WTC11 (cell line): ENCODE data around the gene KANK4. TPM values are rescaled to one million over a fixed set of nuclear protein-coding genes. Genes with fewer than 3 reads are reported as not detected.

ENCODE experiments used
- ATAC-seq: fragments of 200-7000 bp; cut with Tn5 transposase; 2 replicates; pipeline ENCODE4 v1.10.0; 2021; ENCODE audit warnings: mild to moderate bottlenecking, moderate library complexity
- CTCF ChIA-PET: fragments of 300-600 bp; sonication (Branson Sonifier 250); formaldehyde crosslinking; loops from one replicate; lab custom pipeline; 2021; ENCODE audit warnings: antibody characterized with exemption; lab: Charles Lee
- POLR2A ChIA-PET: fragments of 350-600 bp; sonication (Branson Sonifier 250); formaldehyde crosslinking; loops from one replicate; lab custom pipeline; 2021; ENCODE audit warnings: antibody characterized with exemption; lab: Charles Lee
- DNase-seq: peaks from one replicate; pipeline ENCODE4 v3.0.0; 2021; ENCODE audit warnings: low spot score
- H3K27ac Mint-ChIP-seq: 2 replicates; pipeline ENCODE4 v1.8.0; 2021; ENCODE audit warnings: mixed read lengths
- H3K27me3 Mint-ChIP-seq: 2 replicates; pipeline ENCODE4 v1.8.0; 2021; ENCODE audit warnings: low read depth, mild to moderate bottlenecking, moderate library complexity, mixed read lengths
- H3K36me3 Mint-ChIP-seq: 2 replicates; pipeline ENCODE4 v1.8.0; 2021; ENCODE audit warnings: mixed read lengths
- H3K4me1 Mint-ChIP-seq: 2 replicates; pipeline ENCODE4 v1.8.0; 2022; ENCODE audit warnings: mixed read lengths
- H3K4me3 Mint-ChIP-seq: 2 replicates; pipeline ENCODE4 v1.8.0; 2021; ENCODE audit warnings: mild to moderate bottlenecking, moderate library complexity, mixed read lengths
- H3K9me3 Mint-ChIP-seq: 2 replicates; pipeline ENCODE4 v1.8.0; 2021; ENCODE audit warnings: mixed read lengths
- CREB1 ChIP-seq: sonication (generic); formaldehyde crosslinking; IDR thresholded peaks from 2 replicates; pipeline ENCODE4 v1.8.0; 2023; ENCODE audit warnings: mild to moderate bottlenecking, missing genetic modification reagents
- CREM ChIP-seq: sonication (generic); formaldehyde crosslinking; IDR thresholded peaks from 2 replicates; pipeline ENCODE4 v1.8.1; 2022; ENCODE audit warnings: mild to moderate bottlenecking, missing genetic modification reagents, moderate library complexity
- GRHL2 ChIP-seq: fragments of 250-450 bp; sonication (Bioruptor Pico); IDR thresholded peaks from 2 replicates; pipeline ENCODE4 v1.8.0; 2022; ENCODE audit warnings: mild to moderate bottlenecking, moderate library complexity; ENCODE audit not compliant: insufficient replicate concordance, severe bottlenecking
- JAZF1 ChIP-seq: fragments of 250-450 bp; sonication (Bioruptor Pico); IDR thresholded peaks from 2 replicates; pipeline ENCODE4 v1.9.0; 2021; ENCODE audit warnings: moderate library complexity, mild to moderate bottlenecking, inconsistent platforms
- KAT7 ChIP-seq: sonication (generic); formaldehyde crosslinking; IDR thresholded peaks from 2 replicates; pipeline ENCODE4 v1.8.1; 2023; ENCODE audit warnings: missing genetic modification reagents, mild to moderate bottlenecking, borderline replicate concordance
- MXD4 ChIP-seq: fragments of 250-450 bp; sonication (Bioruptor Pico); IDR thresholded peaks from 2 replicates; pipeline ENCODE4 v1.8.0; 2021; ENCODE audit warnings: mild to moderate bottlenecking, moderate library complexity, borderline replicate concordance
- MYBL2 ChIP-seq: sonication (generic); formaldehyde crosslinking; IDR thresholded peaks from 2 replicates; pipeline ENCODE4 v1.8.1; 2023; ENCODE audit warnings: mild to moderate bottlenecking, moderate library complexity, missing genetic modification reagents
- NR2C2 ChIP-seq: sonication (generic); formaldehyde crosslinking; IDR thresholded peaks from 2 replicates; pipeline ENCODE4 v1.8.0; 2022; ENCODE audit warnings: mild to moderate bottlenecking, missing genetic modification reagents
- NR3C1 ChIP-seq: sonication (generic); formaldehyde crosslinking; conservative IDR thresholded peaks from 2 replicates; pipeline ENCODE4 v1.8.1; 2023; ENCODE audit warnings: low read depth, mild to moderate bottlenecking, missing genetic modification reagents
- SMAD3 ChIP-seq: sonication (generic); formaldehyde crosslinking; IDR thresholded peaks from 2 replicates; pipeline ENCODE4 v1.8.0; 2022; ENCODE audit warnings: missing genetic modification reagents, mild to moderate bottlenecking, borderline replicate concordance
- TCF7 ChIP-seq: sonication (generic); formaldehyde crosslinking; IDR thresholded peaks from 2 replicates; pipeline ENCODE4 v1.8.0; 2022; ENCODE audit warnings: mild to moderate bottlenecking, low read depth, missing genetic modification reagents, moderate library complexity
- ZNF317 ChIP-seq: sonication (generic); formaldehyde crosslinking; IDR thresholded peaks from 2 replicates; pipeline ENCODE4 v1.8.1; 2023; ENCODE audit warnings: low read depth, mild to moderate bottlenecking, moderate library complexity, missing genetic modification reagents, borderline replicate concordance
- ZNF423 ChIP-seq: fragments of 250-450 bp; sonication (Bioruptor Pico); IDR thresholded peaks from 2 replicates; pipeline ENCODE4 v2.1.2; 2022; ENCODE audit warnings: mild to moderate bottlenecking, moderate library complexity
- total RNA-seq: library from RNA; stranded (reverse); gene quantifications from 3 replicates; pipeline ENCODE4 v1.2.3, GENCODE V29; 2021
- TF ChIP-seq, protein P1 (sequence below): sonication (generic); formaldehyde crosslinking; conservative IDR thresholded peaks from 2 replicates; pipeline ENCODE4 v1.8.1; 2023; ENCODE audit warnings: mild to moderate bottlenecking, low read depth, missing genetic modification reagents, moderate library complexity
- TF ChIP-seq, protein P2 (sequence below): sonication (generic); formaldehyde crosslinking; IDR thresholded peaks from 2 replicates; pipeline ENCODE4 v1.8.1; 2023; ENCODE audit warnings: mild to moderate bottlenecking, missing genetic modification reagents, borderline replicate concordance
- TF ChIP-seq, protein P3 (sequence below): sonication (generic); formaldehyde crosslinking; IDR thresholded peaks from 2 replicates; pipeline ENCODE4 v1.8.0; 2022; ENCODE audit warnings: mild to moderate bottlenecking, missing genetic modification reagents
- TF ChIP-seq, protein P4 (sequence below): fragments of 200-600 bp; IDR thresholded peaks from 2 replicates; pipeline ENCODE4 v1.8.0; 2022; ENCODE audit warnings: antibody characterized with exemption
- TF ChIP-seq, protein P5 (sequence below): sonication (generic); formaldehyde crosslinking; IDR thresholded peaks from 2 replicates; pipeline ENCODE4 v1.8.1; 2023; ENCODE audit warnings: mild to moderate bottlenecking, missing genetic modification reagents
- TF ChIP-seq, protein P6 (sequence below): fragments of 250-450 bp; sonication (Bioruptor Pico); IDR thresholded peaks from 2 replicates; pipeline ENCODE4 v2.1.2; 2022; ENCODE audit warnings: mild to moderate bottlenecking, moderate library complexity

The KANK4 gene
- total RNA-seq, 1 experiment from 2014 or later: 0.35 TPM

DNA sequence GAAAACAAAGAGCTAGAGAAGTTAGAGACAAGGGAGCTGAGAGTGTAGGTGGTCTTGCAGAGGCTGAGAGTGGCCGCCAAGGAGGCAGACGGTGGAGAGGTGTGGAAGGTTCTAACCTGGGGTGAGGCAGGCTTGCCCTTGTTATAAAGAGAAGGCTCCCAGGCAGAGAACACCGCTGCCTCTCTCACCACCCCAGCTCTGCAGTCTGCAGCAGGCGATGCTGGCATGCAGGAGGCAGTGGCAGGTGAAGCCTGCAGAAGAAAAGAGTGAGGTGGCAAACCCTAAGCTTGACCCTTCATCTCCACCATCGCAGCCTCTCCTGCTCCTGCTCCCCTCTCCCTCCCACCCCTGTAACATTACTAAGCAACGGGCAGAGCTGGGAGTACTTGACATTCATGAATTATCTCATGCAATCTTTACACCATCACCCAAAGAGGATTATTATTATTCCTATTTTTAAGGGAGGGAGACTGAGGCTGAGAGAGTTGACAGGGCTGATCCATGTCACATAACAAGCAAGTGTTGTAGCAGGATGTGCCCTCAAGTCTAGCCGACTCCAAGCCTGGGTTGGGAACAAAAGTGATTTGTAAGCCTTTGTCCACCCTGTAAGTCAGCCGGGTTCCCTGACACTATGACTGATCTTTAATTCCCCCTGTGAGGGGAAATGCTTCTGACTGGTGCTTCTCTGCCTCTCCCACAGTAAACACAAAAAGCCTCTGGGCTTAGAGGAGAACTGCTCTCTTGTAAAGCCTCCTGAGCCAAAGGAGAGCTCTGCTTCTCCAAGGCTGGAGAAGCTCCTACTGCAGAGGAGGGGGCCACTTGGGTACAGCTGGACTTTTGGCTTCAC is 36.1 kb downstream of the KANK4 start:
- peaks cover 78% of the 10 kb centered on the region for H3K4me1 Mint-ChIP-seq
- H3K36me3 Mint-ChIP-seq: peaks cover 9% of the 10 kb centered on the region
- peaks cover 9% of the 10 kb centered on the region for H3K9me3 Mint-ChIP-seq
- no peak overlapping the region for H3K4me3 Mint-ChIP-seq
- no peak for ATAC-seq
- DNase-seq: no peak
- TF ChIP-seq, protein P1, sequence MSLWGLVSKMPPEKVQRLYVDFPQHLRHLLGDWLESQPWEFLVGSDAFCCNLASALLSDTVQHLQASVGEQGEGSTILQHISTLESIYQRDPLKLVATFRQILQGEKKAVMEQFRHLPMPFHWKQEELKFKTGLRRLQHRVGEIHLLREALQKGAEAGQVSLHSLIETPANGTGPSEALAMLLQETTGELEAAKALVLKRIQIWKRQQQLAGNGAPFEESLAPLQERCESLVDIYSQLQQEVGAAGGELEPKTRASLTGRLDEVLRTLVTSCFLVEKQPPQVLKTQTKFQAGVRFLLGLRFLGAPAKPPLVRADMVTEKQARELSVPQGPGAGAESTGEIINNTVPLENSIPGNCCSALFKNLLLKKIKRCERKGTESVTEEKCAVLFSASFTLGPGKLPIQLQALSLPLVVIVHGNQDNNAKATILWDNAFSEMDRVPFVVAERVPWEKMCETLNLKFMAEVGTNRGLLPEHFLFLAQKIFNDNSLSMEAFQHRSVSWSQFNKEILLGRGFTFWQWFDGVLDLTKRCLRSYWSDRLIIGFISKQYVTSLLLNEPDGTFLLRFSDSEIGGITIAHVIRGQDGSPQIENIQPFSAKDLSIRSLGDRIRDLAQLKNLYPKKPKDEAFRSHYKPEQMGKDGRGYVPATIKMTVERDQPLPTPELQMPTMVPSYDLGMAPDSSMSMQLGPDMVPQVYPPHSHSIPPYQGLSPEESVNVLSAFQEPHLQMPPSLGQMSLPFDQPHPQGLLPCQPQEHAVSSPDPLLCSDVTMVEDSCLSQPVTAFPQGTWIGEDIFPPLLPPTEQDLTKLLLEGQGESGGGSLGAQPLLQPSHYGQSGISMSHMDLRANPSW (CRISPR knock-in tag): no peak
- TF ChIP-seq, protein P2, sequence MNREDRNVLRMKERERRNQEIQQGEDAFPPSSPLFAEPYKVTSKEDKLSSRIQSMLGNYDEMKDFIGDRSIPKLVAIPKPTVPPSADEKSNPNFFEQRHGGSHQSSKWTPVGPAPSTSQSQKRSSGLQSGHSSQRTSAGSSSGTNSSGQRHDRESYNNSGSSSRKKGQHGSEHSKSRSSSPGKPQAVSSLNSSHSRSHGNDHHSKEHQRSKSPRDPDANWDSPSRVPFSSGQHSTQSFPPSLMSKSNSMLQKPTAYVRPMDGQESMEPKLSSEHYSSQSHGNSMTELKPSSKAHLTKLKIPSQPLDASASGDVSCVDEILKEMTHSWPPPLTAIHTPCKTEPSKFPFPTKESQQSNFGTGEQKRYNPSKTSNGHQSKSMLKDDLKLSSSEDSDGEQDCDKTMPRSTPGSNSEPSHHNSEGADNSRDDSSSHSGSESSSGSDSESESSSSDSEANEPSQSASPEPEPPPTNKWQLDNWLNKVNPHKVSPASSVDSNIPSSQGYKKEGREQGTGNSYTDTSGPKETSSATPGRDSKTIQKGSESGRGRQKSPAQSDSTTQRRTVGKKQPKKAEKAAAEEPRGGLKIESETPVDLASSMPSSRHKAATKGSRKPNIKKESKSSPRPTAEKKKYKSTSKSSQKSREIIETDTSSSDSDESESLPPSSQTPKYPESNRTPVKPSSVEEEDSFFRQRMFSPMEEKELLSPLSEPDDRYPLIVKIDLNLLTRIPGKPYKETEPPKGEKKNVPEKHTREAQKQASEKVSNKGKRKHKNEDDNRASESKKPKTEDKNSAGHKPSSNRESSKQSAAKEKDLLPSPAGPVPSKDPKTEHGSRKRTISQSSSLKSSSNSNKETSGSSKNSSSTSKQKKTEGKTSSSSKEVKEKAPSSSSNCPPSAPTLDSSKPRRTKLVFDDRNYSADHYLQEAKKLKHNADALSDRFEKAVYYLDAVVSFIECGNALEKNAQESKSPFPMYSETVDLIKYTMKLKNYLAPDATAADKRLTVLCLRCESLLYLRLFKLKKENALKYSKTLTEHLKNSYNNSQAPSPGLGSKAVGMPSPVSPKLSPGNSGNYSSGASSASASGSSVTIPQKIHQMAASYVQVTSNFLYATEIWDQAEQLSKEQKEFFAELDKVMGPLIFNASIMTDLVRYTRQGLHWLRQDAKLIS (CRISPR knock-in tag): no peak
- TF ChIP-seq ZNF317 (CRISPR knock-in tag): no peak
- no peak for TF ChIP-seq CREM (CRISPR knock-in tag)
- TF ChIP-seq MXD4: no peak
- TF ChIP-seq NR3C1 (CRISPR knock-in tag): no peak
- TF ChIP-seq NR2C2 (CRISPR knock-in tag): no peak
- TF ChIP-seq, protein P3, sequence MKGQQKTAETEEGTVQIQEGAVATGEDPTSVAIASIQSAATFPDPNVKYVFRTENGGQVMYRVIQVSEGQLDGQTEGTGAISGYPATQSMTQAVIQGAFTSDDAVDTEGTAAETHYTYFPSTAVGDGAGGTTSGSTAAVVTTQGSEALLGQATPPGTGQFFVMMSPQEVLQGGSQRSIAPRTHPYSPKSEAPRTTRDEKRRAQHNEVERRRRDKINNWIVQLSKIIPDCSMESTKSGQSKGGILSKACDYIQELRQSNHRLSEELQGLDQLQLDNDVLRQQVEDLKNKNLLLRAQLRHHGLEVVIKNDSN (CRISPR knock-in tag): no peak
- TF ChIP-seq, protein P4, sequence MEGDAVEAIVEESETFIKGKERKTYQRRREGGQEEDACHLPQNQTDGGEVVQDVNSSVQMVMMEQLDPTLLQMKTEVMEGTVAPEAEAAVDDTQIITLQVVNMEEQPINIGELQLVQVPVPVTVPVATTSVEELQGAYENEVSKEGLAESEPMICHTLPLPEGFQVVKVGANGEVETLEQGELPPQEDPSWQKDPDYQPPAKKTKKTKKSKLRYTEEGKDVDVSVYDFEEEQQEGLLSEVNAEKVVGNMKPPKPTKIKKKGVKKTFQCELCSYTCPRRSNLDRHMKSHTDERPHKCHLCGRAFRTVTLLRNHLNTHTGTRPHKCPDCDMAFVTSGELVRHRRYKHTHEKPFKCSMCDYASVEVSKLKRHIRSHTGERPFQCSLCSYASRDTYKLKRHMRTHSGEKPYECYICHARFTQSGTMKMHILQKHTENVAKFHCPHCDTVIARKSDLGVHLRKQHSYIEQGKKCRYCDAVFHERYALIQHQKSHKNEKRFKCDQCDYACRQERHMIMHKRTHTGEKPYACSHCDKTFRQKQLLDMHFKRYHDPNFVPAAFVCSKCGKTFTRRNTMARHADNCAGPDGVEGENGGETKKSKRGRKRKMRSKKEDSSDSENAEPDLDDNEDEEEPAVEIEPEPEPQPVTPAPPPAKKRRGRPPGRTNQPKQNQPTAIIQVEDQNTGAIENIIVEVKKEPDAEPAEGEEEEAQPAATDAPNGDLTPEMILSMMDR: no peak
- TF ChIP-seq, protein P5, sequence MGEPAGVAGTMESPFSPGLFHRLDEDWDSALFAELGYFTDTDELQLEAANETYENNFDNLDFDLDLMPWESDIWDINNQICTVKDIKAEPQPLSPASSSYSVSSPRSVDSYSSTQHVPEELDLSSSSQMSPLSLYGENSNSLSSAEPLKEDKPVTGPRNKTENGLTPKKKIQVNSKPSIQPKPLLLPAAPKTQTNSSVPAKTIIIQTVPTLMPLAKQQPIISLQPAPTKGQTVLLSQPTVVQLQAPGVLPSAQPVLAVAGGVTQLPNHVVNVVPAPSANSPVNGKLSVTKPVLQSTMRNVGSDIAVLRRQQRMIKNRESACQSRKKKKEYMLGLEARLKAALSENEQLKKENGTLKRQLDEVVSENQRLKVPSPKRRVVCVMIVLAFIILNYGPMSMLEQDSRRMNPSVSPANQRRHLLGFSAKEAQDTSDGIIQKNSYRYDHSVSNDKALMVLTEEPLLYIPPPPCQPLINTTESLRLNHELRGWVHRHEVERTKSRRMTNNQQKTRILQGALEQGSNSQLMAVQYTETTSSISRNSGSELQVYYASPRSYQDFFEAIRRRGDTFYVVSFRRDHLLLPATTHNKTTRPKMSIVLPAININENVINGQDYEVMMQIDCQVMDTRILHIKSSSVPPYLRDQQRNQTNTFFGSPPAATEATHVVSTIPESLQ: no peak
- no peak for TF ChIP-seq KAT7 (CRISPR knock-in tag)
- TF ChIP-seq GRHL2 (CRISPR knock-in tag): no peak
- no peak for TF ChIP-seq MYBL2 (CRISPR knock-in tag)
- TF ChIP-seq JAZF1 (CRISPR knock-in tag): no peak
- TF ChIP-seq CREB1: no peak
- TF ChIP-seq ZNF423 (CRISPR knock-in tag): no peak
- no peak for TF ChIP-seq SMAD3 (CRISPR knock-in tag)
- TF ChIP-seq, protein P6, sequence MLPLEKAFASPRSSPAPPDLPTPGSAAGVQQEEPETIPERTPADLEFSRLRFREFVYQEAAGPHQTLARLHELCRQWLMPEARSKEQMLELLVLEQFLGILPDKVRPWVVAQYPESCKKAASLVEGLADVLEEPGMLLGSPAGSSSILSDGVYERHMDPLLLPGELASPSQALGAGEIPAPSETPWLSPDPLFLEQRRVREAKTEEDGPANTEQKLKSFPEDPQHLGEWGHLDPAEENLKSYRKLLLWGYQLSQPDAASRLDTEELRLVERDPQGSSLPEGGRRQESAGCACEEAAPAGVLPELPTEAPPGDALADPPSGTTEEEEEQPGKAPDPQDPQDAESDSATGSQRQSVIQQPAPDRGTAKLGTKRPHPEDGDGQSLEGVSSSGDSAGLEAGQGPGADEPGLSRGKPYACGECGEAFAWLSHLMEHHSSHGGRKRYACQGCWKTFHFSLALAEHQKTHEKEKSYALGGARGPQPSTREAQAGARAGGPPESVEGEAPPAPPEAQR (CRISPR knock-in tag): no peak
- no peak for TF ChIP-seq TCF7 (CRISPR knock-in tag)
- no peak overlapping the region for H3K27ac Mint-ChIP-seq
- POLR2A ChIA-PET: interaction anchor here (1.0 kb wide), 1 partner anchor 20 kb away, joined by 4 read pairs; no protein-coding TSS in a partner anchor
- CTCF ChIA-PET: interaction anchor here (1.0 kb wide), 1 partner anchor 11 kb away, joined by 3 read pairs; no protein-coding TSS in a partner anchor
- peaks cover 95% of the 10 kb centered on the region for H3K27me3 Mint-ChIP-seq
